ENCODE results near the gene UBE2J2. TPM values are rescaled to one million over a fixed set of nuclear protein-coding genes. Genes with fewer than 3 reads are reported as not detected.
A peak's percentile ranks its signal among the peaks of the same experiment; 100 is the strongest.

UBE2J2 gene
- total RNA-seq, 1 donor from 2014 or later: 37.2 TPM

DNA sequence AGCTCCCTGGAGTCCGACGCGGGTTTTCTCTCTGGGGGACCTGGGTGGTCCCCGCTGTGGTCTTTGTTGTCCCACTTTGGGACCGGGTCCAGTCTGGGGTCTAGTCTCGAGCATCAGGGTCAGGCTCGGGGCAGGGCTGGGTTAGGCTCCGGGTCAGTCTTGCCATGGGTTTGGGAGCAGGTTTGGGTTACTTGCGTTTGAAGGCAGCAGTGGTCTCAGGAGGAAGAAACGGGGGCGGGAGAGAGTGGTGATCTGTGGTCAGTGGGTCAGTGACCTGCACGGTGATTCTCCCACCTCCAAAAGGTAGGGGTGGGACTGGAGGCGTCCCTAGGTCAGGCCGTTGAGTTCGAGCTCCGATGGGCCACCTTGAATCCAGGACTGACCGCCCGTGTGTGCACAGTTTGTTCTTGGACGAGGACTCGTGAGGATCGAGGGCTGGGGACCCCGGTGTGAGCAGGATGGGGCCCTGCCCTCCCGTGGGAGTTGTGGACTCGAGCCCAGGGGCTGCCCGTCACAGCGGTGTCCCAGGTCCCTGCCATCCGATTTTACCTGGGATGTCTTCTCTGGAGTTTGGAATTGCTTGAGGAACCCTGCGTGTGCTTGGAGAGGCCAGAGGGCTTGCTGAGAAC lies 39.4 kb downstream of the UBE2J2 start:
- intact Hi-C loops (cut with DNase I): loop anchor here (5.0 kb wide), 1 partner anchor 77 kb away; no protein-coding TSS in a partner anchor
- DNase-seq (ENCODE audit: low spot score): no peak

DNA sequence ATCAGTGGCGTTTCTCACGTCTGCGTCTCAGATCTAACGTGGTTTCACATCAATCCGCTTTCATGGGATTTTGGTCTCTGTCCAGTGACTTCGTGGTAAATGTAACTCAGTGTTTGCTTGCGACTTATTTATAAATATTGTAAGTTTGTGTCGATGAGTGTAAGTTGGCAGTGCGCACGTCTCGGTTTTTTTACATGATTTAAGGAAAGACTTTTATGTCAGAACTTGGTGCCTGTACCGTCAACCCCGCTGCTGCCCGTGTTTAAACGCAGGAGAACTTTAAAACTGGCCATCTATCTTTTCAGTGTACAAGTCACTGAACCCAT lies 40.1 kb downstream of the UBE2J2 start:
- intact Hi-C loops (cut with DNase I): loop anchor here (2.0 to 5.0 kb wide), 2 partner anchors 76 to 117 kb away; partner anchors contain the start of gene C1orf159

DNA sequence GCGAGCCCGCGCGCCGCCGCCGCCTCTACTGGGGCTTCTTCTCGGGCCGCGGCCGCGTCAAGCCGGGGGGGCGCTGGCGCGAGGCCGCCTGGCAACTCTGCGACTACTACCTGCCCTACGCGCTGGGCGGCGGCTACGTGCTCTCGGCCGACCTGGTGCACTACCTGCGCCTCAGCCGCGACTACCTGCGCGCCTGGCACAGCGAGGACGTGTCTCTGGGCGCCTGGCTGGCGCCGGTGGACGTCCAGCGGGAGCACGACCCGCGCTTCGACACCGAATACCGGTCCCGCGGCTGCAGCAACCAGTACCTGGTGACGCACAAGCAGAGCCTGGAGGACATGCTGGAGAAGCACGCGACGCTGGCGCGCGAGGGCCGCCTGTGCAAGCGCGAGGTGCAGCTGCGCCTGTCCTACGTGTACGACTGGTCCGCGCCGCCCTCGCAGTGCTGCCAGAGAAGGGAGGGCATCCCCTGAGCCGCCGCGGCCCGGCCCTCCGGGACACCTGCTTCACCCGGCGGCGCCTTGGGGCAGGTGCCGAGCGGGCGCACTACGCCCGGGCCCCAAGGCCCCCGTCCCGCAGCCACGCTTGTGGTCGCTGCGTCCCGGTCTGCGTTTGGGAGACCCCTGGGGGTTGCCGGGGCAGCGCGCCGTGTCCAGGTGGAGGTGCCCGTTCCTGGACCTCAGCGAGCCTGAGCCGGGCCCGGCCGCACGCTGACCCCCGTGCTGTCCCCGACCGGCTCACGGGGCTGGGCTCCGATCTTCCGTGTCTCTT lies 40.7 kb downstream of the UBE2J2 start:
- intact Hi-C loops (cut with DNase I): loop anchor here (2.0 to 5.0 kb wide), 2 partner anchors 76 to 116 kb away; partner anchors contain the start of gene C1orf159
- no peak for DNase-seq (ENCODE audit: low spot score)

More for the DNA sequence above, 40.1 kb downstream of the UBE2J2 start:
- no peak for DNase-seq (ENCODE audit: low spot score)

DNA sequence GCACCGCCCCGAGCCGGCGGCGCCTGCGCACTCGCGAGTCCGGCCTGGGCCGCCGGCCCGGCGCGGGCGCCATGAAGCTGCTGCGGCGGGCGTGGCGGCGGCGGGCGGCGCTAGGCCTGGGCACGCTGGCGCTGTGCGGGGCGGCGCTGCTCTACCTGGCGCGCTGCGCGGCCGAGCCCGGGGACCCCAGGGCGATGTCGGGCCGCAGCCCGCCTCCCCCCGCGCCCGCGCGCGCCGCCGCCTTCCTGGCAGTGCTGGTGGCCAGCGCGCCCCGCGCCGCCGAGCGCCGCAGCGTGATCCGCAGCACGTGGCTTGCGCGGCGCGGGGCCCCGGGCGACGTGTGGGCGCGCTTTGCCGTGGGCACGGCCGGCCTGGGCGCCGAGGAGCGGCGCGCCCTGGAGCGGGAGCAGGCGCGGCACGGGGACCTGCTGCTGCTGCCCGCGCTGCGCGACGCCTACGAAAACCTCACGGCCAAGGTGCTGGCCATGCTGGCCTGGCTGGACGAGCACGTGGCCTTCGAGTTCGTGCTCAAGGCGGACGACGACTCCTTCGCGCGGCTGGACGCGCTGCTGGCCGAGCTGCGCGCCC lies 41.4 kb downstream of the UBE2J2 start, which contains the start of gene B3GALT6:
TSS of gene B3GALT6 (plus strand) at position 30 of the 588 bp plus-strand sequence. CDS start at position 72, 42 bp downstream.
- intact Hi-C loops (cut with DNase I): loop anchor here (2.0 to 5.0 kb wide), 2 partner anchors 75 to 116 kb away; partner anchors contain the start of gene C1orf159
- no peak for DNase-seq (ENCODE audit: low spot score)

DNA sequence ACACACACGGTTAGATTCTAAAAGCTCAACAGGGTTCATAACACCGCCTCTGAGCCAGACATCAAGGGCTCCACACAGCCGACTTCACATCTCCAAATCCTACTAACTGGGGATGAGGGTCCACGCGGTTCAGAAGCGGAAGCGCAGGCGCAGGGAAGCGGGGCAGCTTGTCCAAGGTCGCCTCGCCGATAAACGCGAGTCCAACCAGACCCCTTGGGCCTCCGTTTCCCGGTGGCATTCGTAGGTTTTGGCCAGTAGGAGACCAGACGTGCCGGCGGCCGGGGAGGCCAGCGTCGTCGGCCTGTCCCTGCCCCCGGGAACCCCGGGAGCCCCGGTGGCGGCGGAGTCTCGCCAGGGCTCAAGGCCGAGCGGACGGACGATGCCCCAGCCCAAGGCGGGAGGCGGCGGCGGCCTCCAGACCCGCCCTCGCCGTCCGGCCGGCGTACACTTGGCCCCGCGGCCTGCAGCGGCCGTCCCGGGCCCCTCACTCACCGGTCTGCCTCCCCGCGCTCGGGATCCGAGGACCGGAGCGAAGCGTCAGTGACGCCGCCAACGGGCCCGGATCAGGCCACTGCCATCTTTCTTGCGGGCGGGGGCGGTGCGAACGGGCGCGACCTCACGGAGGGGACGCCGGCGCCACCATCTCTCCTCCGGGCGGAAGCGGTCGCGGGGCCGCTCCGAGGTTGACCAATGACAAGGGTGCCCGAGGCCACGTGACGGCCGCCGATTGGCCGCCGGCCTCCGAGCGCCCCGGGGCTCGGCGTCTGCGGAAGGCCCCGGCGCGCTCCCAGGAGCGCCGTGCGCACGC lies 42.0 kb downstream of the UBE2J2 start, which contains the start of gene SDF4:
TSS of gene SDF4 (minus strand) at position 602 of the 808 bp plus-strand sequence. CDS start 3,229 bp downstream, outside the sequence.
- intact Hi-C loops (cut with DNase I): loop anchor here (1.0 to 5.0 kb wide), 3 partner anchors 42 to 115 kb away; partner anchors contain the start of genes C1orf159 and UBE2J2

DNA sequence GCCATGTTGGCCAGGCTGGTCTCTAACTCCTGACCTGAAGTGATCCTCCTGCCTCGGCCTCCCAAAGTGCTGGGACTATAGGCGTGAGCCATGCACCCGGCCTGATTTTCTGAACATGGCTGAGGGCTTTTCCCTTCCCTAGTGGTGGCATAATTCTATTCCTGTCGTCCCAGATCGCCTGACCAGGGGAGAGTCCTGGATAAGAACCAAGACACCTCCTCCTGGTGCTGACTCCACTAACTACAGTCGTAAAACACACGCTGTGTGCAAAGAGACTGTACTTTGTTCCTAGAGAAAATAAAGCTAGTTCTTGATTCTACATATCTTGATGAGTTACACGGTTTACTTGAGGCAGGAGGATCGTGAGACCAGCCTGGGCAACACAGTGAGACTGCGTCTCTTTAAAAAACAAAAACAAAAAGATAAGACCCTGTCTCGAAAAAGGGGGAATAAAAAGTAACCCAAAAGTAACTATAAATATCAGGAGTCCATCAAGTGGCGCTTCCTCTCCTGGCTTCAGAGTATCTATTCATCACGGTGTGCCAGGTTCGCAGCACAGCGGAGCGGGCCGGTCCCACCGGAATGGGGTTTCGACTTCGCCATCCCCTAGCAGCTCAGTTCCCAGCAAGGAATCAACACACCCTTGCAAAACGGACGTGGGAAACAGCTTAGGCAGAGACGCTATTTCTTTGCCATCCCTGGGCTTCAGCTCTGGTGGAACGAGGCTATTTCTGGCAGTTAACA lies 42.8 kb downstream of the UBE2J2 start:
- DNase-seq (ENCODE audit: low spot score): no peak
- intact Hi-C loops (cut with DNase I): loop anchor here (1.0 to 5.0 kb wide), 2 partner anchors 42 to 74 kb away; partner anchors contain the start of gene UBE2J2

More for the DNA sequence above, 42.0 kb downstream of the UBE2J2 start, which contains the start of gene SDF4:
- DNase-seq (ENCODE audit: low spot score): peak; percentile 98

DNA sequence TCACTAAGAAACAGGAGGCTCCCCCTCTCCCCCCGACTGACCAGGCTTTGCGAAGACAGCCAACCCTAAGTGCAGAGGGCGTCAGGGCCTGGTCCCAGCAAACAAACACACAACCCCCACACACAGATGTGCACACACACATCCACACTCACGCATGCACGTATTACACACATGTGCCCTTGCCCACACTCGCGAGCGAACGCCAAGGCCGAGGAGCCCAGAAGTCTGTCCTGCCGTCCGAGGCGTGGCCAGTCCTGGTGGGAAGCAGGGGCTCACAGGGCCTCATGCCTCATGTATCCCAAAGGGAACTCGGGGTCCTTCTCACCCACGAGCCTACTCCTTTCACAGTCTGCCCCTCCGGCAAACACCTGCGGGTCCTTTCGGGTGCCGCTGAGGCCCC lies 43.9 kb downstream of the UBE2J2 start:
- DNase-seq (ENCODE audit: low spot score): no peak
- intact Hi-C loops (cut with DNase I): loop anchor here (5.0 kb wide), 1 partner anchor 72 kb away; no protein-coding TSS in a partner anchor

DNA sequence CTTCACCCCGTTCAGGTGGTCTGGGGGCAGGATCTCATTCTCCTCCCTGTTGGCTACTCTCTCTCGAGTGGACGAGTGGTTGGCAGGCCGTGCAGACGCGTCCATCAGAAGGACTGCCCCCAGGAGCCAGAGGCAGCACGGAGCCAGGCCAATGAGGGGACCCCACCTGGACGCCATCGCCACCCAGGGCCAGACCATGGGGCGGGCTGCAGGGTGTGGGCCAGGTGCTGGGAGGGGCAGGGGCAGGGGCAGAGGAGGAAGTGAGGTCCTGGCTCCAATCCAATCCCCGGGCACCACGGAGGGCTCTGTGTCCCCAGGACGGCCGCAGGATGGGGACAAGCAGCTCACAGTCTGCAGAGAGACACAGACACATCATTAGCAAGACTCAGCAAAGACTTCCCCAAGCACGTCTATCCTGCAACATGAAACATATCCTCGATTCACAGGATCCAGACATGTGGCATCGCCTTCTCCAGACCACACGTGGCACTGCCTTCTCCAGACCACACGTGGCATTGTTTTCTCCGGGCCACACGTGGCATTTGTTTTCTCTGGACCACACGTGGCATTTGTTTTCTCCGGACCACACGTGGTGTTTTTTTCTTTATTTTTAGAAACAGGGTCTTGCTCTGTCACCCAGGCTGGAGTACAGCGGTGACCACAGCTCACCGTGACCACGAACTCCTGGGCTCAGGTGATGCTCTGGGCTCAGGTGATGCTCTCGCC lies 44.9 kb downstream of the UBE2J2 start:
- no peak for DNase-seq (ENCODE audit: low spot score)
- intact Hi-C loops (cut with DNase I): no loop called here

DNA sequence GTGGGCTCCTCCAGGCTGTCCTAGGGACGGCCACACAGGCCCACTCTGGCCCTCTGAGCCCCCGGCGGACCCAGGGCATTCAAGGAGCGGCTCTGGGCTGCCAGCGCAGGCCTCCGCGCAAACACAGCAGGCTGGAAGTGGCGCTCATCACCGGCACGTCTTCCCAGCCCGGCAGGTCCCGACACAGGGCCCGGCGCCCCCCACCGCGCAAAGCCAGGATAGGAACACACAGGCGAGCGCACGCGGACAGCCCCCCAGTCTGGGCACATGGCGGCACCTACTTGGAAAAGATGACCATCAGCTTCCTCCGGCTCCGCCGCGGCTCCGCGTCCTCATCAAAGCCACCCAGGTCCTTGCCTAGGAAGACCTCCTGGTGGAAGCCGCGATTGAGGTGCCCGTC lies 45.5 kb downstream of the UBE2J2 start:
- no peak for DNase-seq (ENCODE audit: low spot score)
- intact Hi-C loops (cut with DNase I): no loop called here

DNA sequence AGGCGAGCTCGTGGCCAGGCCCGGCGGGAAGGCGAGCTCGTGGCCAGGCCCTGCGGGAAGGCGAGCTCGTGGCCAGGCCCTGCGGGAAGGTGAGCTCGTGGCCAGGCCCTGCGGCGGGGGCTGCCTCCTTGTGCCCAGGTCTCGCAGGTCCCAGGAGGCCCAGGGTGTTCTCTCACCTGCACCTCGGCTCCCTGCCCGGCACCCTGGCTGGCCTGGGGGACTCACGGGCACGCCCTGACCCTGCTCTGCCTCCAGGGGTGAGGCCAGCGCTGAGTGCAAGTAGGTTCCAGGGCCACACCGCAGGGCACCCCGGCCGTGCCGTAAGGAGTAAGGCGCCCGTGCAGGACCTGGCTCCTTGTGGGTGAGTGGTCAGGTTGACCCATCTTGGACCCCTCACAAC lies 46.3 kb downstream of the UBE2J2 start:
- intact Hi-C loops (cut with DNase I): no loop called here

DNA sequence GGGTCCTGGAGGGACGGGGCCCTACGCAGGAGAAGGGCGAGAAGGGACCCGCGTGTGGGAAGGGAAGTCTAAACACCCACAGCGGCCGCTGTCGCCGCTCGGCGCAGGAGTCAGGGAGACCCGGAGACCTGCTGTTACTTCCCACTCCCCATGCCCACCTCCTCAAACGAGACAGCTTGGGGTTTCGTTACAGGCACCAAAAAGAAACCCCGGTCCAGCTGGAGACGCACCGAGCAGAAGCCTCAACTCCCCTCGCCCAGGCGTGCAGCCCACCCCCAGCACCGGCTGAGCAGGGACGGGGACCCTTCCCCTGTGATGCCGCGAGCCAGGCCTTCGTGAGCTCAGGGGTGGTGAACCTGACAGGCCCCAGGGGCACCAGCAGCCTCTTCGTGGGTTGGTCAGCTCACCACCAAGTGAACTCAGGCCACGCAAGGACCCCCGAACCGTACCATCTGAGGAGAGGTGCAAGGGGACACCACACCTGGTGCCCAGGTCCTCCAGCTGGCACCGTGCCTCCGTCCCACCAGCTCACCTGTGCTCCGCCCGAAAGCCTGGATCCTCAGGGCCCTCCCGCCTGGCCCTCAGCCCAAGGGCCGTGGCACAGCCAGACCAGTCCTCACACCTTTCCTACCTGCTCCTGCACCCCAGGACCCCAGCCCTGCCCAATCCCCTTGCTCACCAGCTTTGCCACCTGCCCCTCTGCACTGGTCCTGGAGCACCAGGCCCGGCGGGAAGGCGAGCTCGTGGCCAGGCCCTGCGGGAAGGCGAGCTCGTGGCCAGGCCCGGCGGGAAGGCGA lies 46.9 kb downstream of the UBE2J2 start:
- no peak for DNase-seq (ENCODE audit: low spot score)
- intact Hi-C loops (cut with DNase I): no loop called here

More for the DNA sequence above, 46.3 kb downstream of the UBE2J2 start:
- DNase-seq (ENCODE audit: low spot score): no peak

DNA sequence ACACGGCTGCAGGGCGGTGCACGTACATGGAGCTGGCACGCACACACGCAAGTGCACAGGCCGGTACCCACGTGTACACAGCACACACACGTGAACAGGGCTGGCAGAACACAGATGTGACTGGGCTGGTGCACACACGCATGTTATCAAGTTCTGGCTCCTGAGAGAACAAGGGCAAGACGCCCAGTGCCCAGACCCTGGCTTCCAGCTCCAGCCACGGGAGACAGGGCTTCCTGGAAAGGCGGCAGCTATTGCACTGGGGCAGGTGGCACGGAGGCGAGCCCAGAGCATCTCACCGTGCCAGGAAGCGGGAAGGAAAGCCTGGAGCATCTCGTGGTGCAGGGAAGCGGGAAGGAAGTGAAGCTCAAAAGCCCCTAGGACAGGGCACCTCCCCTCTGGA lies 47.7 kb downstream of the UBE2J2 start:
- no peak for DNase-seq (ENCODE audit: low spot score)
- intact Hi-C loops (cut with DNase I): no loop called here

DNA sequence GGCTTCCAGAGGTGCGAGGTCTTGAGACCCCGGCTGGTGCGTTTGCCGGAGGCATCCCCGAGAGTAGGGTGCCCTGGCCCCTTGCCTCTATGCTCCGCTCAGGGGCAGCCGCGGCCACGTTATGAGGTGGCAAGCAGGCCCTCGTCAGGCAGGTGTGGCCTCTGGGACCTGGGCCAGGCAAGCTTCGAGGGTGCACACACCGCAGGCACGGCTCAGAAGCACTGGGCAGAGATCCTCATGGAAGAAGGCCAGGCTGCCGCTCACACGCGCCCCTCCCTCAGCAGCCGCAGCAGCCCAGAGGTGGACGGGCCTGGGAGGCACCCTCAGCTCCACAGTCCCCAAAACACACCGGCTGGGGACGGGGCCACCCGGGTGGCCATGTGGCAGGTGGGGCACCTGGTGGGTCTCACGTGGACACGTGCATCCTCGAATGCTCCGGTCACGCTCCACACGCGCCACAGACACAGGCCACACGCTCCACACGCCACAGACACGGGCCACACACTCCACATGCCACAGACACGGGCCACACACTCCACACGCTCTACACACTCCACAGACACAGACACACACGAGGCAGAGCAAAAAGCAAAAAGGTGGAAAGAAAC lies 48.3 kb downstream of the UBE2J2 start:
- intact Hi-C loops (cut with DNase I): no loop called here
- DNase-seq (ENCODE audit: low spot score): no peak

DNA sequence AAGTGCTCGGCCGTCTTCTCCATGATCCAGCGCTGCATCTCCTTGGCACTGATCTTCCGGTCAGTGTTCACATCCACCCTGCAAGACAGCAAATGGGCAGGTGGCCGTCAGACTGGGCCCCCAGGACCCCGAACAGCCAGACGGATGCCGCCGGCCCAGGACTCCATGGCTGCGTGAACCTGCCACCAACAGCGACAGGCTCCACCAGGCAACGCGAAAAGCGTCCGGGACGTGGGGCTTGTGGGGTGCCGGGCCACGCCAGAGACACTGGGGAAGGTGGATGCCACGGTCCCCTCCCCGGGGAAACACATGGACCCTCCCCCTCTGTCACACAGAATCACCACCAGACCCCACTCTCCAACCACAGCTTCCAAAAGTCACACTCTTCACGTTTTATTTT lies 49.8 kb downstream of the UBE2J2 start:
- DNase-seq (ENCODE audit: low spot score): no peak
- intact Hi-C loops (cut with DNase I): no loop called here

DNA sequence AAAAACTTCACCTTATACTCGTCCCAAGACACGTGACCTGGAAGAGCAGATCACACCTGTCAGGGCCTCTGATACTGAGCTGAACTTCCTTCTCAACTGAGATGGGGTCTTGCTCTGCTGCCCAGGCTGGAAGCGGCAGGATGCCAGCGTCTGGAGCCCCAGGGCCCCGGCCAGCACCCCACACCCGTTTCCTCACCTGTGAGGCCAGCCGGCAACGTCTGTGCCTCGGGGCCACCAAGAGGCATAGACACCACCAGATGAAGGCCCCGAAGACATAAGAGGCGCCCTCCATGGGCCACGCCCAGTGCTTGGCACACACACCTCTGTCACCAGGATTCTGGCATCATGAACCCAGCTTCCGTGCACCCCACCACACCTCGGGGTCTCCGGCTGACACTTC lies 50.3 kb downstream of the UBE2J2 start:
- intact Hi-C loops (cut with DNase I): no loop called here
- no peak for DNase-seq (ENCODE audit: low spot score)

DNA sequence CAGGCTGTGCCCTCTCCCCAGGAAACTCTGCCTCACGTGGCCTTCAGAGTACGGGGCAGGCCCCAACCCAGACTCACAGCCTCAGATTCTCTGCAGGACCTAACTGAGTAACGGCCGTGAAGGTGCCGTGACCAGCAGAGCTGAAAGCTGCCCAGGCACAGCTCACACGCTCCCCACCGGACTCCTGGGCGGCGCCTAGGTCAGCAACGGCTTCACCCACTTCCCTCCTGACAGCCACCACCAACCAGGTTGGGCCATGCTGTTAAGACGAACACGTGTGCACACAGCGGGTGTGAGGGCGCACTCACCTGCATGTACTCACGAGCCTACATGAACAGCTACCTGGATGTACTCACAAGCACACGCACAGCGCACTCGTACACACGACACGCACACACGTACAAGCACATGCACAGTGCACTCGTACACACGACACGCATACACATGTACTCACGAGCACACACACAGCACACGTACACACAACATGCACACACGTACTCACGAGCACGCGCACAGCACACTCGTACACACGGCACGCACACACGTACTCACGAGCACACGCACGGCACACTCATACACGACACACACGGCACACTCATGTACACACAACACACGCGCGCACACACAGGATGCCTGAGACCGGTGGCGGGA lies 51.0 kb downstream of the UBE2J2 start:
- intact Hi-C loops (cut with DNase I): no loop called here
- DNase-seq (ENCODE audit: low spot score): no peak
